DMS79 (cell line): ENCODE data around the gene OR13C2.
"Not testable (repeated sequence)": the region's sequence is repeated elsewhere in the genome, so short reads cannot be mapped to it uniquely, and the experiment has no call there.

Experiments
- DNase-seq: peaks from one replicate; lab custom pipeline; 2025; lab: John Stamatoyannopoulos, UW

Gene OR13C2, protein sequence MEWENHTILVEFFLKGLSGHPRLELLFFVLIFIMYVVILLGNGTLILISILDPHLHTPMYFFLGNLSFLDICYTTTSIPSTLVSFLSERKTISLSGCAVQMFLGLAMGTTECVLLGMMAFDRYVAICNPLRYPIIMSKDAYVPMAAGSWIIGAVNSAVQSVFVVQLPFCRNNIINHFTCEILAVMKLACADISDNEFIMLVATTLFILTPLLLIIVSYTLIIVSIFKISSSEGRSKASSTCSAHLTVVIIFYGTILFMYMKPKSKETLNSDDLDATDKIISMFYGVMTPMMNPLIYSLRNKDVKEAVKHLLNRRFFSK

GRCh38 chr9:104605527-104605926 lies at the start of gene OR13C2:
OR13C2 (minus strand) TSS chr9:104605627; CDS start chr9:104605627, 0 bp downstream.
- not testable (repeated sequence) for DNase-seq

DNA sequence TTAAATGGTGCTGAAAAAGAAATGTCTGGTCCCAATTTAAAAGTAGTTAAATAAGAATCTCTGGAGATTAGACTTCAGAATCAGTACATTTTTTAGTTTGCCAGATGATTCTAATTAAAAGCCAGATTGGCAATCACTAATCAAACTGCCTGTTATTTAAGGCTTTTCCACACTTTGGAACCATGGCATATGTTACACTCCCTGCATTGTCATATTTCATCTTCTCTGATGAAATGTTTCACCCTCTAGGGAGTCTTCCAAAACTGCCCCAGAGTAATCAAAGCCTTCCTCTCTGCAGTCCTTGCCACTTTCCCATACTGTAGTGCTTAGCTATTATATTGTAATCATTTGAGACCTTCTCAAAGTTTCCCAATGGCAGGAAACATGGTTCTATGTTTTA lies 30.0 kb upstream of the OR13C2 start:
- no peak for DNase-seq

DNA sequence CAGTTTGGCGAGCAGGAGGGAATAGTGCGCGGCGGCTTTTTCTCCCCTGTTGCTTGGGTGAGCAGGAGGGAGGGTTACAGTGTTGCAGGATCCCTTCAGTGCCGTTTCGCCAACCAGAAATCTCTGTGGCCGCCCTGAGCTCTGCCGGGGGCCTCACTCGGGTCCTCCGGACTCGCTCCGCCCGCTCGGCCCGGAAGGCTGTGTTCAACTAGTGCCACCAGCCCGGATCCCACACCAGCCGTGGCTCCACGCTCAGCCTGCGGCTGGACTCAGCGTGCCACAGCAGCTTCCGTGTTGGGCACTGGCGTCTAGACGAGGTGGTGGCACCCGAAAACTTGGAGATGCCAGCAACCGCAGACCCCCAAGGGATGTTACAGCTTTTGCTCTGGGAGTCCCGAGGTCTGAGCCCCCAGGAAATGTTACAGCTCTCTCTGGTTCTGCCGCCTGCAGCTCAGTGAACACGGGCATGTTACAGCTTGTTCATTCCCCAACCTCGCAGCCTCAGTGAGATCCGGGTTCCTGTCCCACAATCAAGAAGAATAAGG lies 28.6 kb upstream of the OR13C2 start:
- no peak for DNase-seq

GRCh38 chr9:104625964-104626363 lies 20.5 kb upstream of the OR13C2 start:
- not testable (repeated sequence) for DNase-seq

- no peak for DNase-seq
These were observed 12.7 kb upstream of the OR13C2 start, which contains the start of gene OR13C9 for GRCh38 chr9:104618104-104618503. OR13C9 (minus strand) TSS chr9:104618204; CDS start chr9:104618204, 0 bp downstream.

DNA sequence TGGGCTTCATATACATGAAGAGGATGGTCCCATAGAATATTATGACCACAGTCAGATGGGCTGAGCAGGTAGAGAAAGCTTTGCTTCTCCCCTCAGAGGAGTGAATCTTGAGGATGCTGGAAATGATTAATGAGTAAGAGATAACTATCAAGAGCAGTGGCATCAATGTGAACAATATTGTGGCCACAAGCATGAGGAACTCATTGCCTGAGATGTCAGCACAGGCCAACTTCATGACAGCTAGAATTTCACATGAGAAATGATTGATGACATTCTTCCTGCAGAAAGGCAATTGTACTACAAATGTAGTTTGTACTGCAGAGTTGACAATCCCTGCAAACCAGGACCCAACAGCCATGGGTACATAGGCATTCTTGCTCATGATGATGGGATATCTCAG lies 12.0 kb upstream of the OR13C2 start:
- DNase-seq: no peak

DNA sequence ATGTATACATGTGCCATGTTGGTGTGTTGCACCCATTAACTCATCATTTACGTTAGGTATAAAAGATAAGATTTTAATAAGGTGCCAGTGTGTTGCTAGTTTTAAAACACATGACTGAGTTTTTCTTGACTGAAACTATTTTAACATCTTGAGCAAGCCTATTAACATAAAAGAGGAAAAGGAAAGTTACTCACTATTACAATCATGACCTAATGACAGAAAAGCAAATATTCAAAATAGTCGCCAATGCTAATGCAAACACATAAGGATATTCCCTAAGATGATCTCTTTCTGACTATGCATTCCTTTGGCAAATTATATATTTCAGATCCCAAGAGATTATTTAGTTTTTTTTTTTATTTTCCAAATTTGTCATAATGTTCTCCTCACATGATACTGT lies 5.8 kb upstream of the OR13C2 start:
- no peak for DNase-seq

GRCh38 chr9:104608336-104608735 lies 2.9 kb upstream of the OR13C2 start:
- no peak for DNase-seq

GRCh38 chr9:104606152-104606551 lies 725 bp upstream of the OR13C2 start:
- no peak for DNase-seq

GRCh38 chr9:104604801-104605200 lies 626 bp downstream of the OR13C2 start:
- DNase-seq: no peak

DNA sequence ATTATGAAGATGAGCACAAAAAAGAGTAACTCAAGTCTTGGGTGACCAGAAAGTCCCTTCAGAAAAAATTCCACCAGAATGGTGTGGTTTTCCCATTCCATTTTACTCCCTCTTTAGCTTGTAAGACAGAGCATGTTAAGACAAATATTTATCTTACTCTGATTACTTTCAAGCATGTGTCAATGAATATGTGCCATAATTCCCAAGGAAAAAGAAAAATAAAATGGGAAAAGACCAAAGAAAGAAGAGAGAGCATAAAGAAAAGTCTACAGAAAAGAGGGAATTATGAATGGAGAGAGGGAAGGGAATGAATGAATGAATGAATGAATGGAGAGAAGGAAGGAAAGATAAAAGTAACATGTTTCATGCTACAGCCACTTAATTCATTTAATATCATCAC lies 6.1 kb downstream of the OR13C2 start, which contains the start of gene OR13C5:
Gene OR13C5 (minus strand): TSS at position 101 of the 400 bp plus-strand sequence. CDS start 0 bp downstream, at position 101.
- not testable (repeated sequence) for DNase-seq

GRCh38 chr9:104598749-104599148 lies 6.7 kb downstream of the OR13C2 start:
- DNase-seq: not testable (repeated sequence)

DNA sequence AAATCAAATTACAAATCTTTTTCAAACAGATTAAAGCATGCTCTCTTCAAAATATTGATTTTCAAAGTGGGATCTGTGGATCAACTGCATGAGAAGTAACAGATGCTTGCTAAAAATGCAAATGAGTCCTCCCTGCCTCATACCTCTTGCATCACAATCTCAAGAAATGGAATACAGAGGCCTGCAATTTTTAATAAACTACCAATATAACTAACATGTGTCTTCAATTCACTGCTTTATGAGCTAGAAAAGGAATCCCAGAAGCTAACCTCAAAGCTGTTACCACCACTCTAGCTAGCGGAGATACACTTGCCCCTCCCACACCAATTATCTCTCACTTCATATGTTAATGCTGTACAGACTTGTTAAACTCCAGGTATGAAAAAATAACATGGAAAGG lies 15.8 kb downstream of the OR13C2 start:
- no peak for DNase-seq

DNA sequence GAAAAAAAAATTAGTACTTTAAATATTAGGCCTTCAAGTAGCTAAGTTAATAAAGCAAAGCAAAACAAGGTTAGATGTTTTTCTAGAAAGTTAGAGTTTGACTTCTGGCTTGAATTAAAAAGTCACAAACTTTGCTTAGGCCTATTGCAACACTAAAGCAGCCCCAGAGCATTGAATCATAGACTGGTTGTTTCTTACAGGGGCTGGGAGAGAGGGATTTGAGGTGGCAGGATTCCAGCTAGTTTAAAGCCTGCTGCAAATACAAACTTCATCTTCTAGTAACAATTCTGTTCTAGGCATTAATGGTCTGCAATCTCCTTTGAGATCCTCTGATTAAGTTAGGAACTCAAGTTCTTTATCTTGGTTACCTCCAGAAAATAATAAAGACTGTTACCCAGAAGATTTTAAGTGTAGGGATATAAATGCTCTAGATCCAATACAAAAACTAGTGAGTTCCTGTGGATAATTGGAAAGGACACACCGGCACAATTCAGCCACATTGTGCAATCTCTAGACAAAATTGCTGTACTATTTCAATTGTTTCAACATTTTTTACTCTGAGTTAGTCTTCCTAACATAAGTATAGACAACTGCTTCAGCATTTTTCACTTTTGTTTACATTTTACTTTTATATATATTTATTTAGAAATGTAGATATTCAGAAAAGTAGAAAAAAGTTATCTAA lies 18.8 kb downstream of the OR13C2 start:
- DNase-seq: no peak

DNA sequence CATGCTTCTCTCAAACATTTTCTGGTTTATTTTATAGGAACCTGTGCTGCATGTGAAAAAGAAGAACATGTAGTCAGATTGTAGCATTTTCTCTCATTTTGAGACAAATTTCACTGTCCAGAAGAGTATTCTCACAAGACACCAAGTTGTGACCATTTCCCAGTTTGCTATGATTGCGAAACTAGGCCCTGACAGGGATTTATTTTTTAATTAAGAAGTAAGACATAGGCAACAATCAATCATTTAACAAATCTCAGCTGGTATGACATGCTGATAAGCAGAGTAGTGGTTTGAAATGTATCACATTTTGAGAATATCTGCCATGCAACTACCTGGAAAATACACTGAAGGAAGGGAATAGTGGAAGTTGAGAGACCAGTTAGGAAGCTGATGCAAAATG lies 24.9 kb downstream of the OR13C2 start:
- no peak for DNase-seq

GRCh38 chr9:104577263-104577662 lies 28.2 kb downstream of the OR13C2 start:
- no peak for DNase-seq

DNA sequence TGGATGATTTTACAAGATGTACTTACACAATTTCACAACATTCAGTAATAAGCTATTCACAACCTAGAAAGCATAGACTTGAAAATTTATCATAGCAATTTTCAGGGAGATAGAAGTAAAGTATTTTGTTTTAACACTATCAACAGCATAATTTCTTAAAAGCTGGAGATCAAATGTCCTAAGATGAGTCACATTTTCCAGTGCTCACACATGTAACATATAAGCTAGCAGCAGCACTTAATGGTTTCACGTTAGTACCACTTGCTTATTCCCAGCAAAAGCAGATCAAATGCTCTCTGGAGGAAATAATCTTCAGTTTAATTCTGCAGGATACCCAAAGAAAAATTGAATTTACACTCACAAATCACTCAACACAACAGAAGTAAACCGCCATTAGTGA lies 30.0 kb downstream of the OR13C2 start:
- no peak for DNase-seq

- DNase-seq: no peak
These were observed 32.8 kb downstream of the OR13C2 start for GRCh38 chr9:104572612-104573011.

GRCh38 chr9:104568868-104569267 lies 36.6 kb downstream of the OR13C2 start, which contains the start of gene OR13C8:
OR13C8 (plus strand) TSS chr9:104569168; CDS start chr9:104569168, 0 bp downstream.
- no peak for DNase-seq

DNA sequence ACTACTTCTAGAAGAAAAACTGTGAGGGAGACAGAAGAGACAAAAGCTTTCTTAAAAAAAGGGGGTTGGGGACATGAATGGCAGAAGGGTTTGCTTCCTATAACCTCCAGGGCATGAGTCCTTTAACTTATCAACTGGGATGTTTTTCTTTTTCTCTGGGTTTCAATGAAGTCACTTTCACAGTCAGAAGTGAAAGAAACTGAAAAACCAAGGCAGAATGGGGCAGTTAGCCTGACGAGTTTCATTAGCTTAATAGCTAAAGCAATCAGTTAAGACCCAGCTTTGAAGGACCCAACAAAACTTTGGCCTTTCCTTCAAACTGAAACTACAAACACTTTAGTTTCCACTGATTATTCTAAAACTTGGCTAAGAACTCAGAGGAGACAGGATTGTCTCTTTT lies 41.1 kb downstream of the OR13C2 start:
- no peak for DNase-seq

DNA sequence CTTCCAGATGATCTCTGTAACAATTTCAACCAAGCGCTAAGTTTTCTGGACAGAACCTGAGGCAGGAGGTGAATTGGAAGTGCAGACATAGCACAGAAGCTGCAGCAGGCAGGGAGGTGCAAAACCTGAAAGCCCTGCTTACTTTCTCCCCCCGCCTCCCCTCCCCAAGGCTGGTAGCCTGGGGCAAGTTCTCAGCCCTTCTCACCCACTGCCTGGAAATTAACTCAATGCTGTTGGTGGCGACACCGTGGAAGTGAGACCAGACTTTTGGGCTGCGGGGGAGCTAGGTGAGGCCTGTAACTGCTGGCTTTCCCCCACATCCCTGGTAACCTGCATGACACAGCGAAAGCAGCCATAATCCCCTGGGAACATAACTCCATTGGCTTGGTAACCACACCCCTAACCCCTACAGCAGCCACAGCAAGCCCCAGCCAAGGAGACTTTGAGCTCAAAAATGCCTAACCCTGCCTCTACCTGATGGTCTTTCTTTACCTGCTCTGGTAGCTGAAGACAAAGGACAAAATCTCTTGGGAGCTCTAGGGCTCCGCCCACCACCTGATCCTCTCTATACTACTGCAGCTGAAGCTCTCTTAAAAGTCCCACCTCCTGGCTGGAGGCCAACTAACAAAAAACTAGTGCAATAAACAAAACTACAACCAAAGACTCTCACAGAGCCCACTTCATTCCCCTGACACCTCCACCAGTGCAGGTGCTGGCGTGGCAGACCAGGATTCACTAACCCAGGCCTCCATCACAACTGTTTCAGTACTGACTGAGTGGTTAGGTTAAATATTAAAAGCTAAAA lies 48.4 kb downstream of the OR13C2 start:
- no peak for DNase-seq

DNA sequence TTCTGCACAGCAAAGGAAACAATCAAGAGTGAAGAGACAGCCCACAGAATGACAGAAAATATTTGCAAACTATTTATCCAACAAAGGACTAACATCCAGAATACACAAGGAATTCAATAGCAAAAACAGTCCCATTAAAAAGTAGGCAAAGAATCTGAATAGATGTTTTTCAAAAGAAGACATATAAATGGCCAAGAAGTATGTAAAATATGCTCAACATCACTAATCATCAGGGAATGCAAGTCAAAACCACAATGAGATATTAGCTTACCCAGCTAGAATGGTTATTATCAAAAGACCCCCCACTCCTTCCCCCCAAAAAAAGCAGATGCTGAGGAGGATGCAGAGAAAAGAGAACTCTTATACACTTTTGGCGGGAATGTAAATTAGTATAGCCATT lies 49.9 kb downstream of the OR13C2 start:
- no peak for DNase-seq
